ENCODE results near the gene HS6ST3. TPM values are rescaled to one million over a fixed set of nuclear protein-coding genes. Genes with fewer than 3 reads are reported as not detected.
"Not testable (repeated sequence)": the region's sequence is repeated elsewhere in the genome, so short reads cannot be mapped to it uniquely, and the experiment has no call there.

HS6ST3 gene
- total RNA-seq, 6 donors from 2014 or later = 0.03 to 1.0 (median 0.22) TPM; not detected in 1

DNA sequence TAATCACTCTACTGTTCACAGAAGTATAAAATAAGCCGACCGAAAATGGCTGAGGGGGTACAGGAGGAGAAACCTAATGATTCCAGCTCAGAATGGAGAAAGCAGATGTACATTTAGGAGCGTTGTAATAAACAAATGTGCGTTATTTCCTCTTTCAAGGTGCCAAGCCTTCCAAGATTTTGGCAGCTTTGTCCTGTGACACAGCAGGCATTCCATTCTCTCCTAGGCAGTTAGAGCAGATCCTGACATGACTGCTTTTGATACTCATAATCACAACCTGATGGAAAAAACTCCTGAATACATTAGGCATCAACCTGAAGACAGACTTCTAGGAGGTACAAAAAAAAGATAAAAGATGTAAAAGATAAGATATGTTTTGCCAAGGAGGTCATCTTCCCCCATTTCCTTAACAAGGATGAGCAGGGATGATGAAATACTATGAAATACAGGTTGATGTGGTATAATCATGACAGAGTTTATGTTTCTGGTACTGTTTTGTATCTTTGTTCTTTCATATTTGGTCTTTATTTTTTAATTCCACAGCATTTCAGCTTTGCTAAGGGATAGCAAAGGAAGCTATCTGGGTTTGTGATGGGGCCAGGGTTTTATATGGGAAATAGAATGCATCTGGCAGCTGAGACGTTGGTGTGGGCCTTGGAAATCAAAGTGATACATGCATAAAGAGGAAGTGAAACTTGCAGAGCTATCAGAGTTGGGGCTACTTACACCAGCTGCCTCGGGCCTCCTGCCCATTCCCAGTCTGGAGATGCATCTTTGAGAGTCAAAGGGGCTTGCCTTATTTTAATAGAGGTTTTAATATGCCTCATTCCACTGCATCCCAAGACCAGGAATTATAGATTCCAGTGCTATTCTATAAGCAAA lies 681.8 kb downstream of the HS6ST3 start:
- H3K4me1 ChIP-seq = no peaks in the 10 kb centered on the region
- H3K36me3 ChIP-seq = no peaks in the 10 kb centered on the region
- WGBS, 2 donors = 50 to 64% methylated on average over 6 of the region's 6 CpGs
- no peak for DNase-seq
- H3K4me3 ChIP-seq = no peak overlapping the region
- TF ChIP-seq EP300 (IDR thresholded peaks at IDR 0.05) (no peak), POLR2A (IDR thresholded peaks at IDR 0.05) (no peak), POLR2AphosphoS5 (IDR thresholded peaks at IDR 0.05) (no peak)
- TF ChIP-seq, protein P1, sequence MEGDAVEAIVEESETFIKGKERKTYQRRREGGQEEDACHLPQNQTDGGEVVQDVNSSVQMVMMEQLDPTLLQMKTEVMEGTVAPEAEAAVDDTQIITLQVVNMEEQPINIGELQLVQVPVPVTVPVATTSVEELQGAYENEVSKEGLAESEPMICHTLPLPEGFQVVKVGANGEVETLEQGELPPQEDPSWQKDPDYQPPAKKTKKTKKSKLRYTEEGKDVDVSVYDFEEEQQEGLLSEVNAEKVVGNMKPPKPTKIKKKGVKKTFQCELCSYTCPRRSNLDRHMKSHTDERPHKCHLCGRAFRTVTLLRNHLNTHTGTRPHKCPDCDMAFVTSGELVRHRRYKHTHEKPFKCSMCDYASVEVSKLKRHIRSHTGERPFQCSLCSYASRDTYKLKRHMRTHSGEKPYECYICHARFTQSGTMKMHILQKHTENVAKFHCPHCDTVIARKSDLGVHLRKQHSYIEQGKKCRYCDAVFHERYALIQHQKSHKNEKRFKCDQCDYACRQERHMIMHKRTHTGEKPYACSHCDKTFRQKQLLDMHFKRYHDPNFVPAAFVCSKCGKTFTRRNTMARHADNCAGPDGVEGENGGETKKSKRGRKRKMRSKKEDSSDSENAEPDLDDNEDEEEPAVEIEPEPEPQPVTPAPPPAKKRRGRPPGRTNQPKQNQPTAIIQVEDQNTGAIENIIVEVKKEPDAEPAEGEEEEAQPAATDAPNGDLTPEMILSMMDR (IDR thresholded peaks at IDR 0.05) = no peak
- H3K9me3 ChIP-seq = no peaks in the 10 kb centered on the region
- peak in 1 of 2 donors; percentile 56 for ATAC-seq (ENCODE audit: low FRiP score in 2 of 2)
- no peaks in the 10 kb centered on the region for H3K27me3 ChIP-seq
- no peak overlapping the region for H3K27ac ChIP-seq

- DNase-seq (no peak), ATAC-seq (ENCODE audit: low FRiP score in 2 of 2) (no peak)
- Histone ChIP-seq H3K27me3 (no peaks in the 10 kb centered on the region), H3K9me3 (peaks cover 0 to 2% (median 0%) of the 10 kb centered on the region in 4 donors), H3K36me3 (no peaks in the 10 kb centered on the region), H3K4me1 (no peaks in the 10 kb centered on the region), H3K4me3 (no peak overlapping the region), H3K27ac (no peak overlapping the region)
- no peak for TF ChIP-seq POLR2A (IDR thresholded peaks at IDR 0.05)
- no peak for TF ChIP-seq POLR2AphosphoS5 (IDR thresholded peaks at IDR 0.05)
- TF ChIP-seq, protein P1 (IDR thresholded peaks at IDR 0.05) = no peak
- TF ChIP-seq EP300 (IDR thresholded peaks at IDR 0.05) = no peak
- WGBS, 2 donors = 82 to 91% methylated on average over 2 of the region's 2 CpGs
Measured at GRCh38 chr13:96772426-96772825, 682.5 kb downstream of the HS6ST3 start.

- H3K4me1 ChIP-seq; H3K27me3 ChIP-seq; H3K36me3 ChIP-seq; DNase-seq; H3K9me3 ChIP-seq; H3K4me3 ChIP-seq; ATAC-seq (ENCODE audit: low FRiP score in 2 of 2); H3K27ac ChIP-seq: not testable (repeated sequence)
- WGBS, 2 donors = 93 to 95% methylated on average over 3 of the region's 3 CpGs
Measured at GRCh38 chr13:96778302-96778701, 688.4 kb downstream of the HS6ST3 start.

- Histone ChIP-seq H3K4me1 (no peaks in the 10 kb centered on the region), H3K27me3 (no peaks in the 10 kb centered on the region), H3K4me3 (no peak overlapping the region), H3K27ac (no peak overlapping the region), H3K9me3 (peaks cover 0 to 5% (median 0%) of the 10 kb centered on the region in 4 donors), H3K36me3 (no peaks in the 10 kb centered on the region)
- DNase-seq (no peak), ATAC-seq (ENCODE audit: low FRiP score in 2 of 2) (no peak)
- TF ChIP-seq POLR2AphosphoS5 (IDR thresholded peaks at IDR 0.05) = no peak
- TF ChIP-seq, protein P1 (IDR thresholded peaks at IDR 0.05) = no peak
- TF ChIP-seq EP300 (IDR thresholded peaks at IDR 0.05) = no peak
- no peak for TF ChIP-seq POLR2A (IDR thresholded peaks at IDR 0.05)
Measured at GRCh38 chr13:96779691-96780090, 689.8 kb downstream of the HS6ST3 start.

DNA sequence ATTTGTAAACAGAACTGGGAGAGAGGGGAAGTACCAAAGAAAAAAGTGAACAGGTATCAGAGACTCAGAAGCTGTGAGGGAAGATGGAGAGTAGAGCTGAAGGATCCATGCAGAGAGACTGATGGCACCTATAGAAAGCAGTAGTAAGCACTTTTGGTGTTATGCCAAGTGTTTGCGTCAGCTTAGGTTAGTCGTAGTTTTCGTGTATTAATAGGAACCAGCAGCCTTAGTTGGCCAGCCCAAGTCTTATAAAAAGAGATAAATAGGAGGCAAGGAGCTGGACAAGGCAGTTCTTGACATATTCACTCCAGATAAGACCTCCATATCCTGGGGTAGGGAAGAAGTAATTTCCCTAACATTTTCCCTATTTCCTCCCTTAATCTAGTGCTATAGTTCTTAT lies 690.2 kb downstream of the HS6ST3 start:
- TF ChIP-seq POLR2A (IDR thresholded peaks at IDR 0.05) (no peak), POLR2AphosphoS5 (IDR thresholded peaks at IDR 0.05) (no peak), EP300 (IDR thresholded peaks at IDR 0.05) (no peak)
- H3K4me1 ChIP-seq = no peaks in the 10 kb centered on the region
- ATAC-seq (ENCODE audit: low FRiP score in 2 of 2) (no peak), DNase-seq (no peak)
- peaks cover 0 to 5% (median 0%) of the 10 kb centered on the region in 4 donors for H3K9me3 ChIP-seq
- H3K4me3 ChIP-seq = no peak overlapping the region
- no peaks in the 10 kb centered on the region for H3K27me3 ChIP-seq
- no peak overlapping the region for H3K27ac ChIP-seq
- H3K36me3 ChIP-seq = no peaks in the 10 kb centered on the region
- 73 to 77% methylated on average over 3 of the region's 3 CpGs for WGBS, 2 donors

DNA sequence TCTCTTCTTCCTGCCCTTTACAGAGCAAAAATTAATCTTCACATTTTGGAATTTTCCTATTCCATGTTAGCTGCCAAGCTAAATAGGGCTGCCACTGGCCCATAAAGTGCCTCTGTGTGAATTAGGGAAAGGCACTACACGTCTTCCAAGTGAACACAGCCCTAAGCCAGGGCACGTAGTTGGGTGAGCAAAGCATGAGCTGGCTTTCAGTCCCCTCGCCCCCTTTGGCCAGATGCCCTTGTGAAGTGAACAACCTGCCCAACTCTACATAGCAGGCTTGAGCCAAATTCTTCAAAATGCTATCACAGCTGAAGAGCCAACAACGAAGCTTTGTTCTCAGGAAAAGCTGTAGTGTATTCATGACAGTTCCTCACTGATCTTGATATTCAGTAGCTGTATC lies 691.2 kb downstream of the HS6ST3 start:
- Histone ChIP-seq H3K4me3 (no peak overlapping the region), H3K9me3 (peaks cover 0 to 5% (median 0%) of the 10 kb centered on the region in 4 donors), H3K27me3 (no peaks in the 10 kb centered on the region), H3K36me3 (no peaks in the 10 kb centered on the region), H3K4me1 (no peaks in the 10 kb centered on the region), H3K27ac (no peak overlapping the region)
- TF ChIP-seq POLR2AphosphoS5 (IDR thresholded peaks at IDR 0.05) (no peak), POLR2A (IDR thresholded peaks at IDR 0.05) (no peak), EP300 (IDR thresholded peaks at IDR 0.05) (no peak)
- TF ChIP-seq, protein P1 (IDR thresholded peaks at IDR 0.05) = no peak
- DNase-seq (no peak), ATAC-seq (ENCODE audit: low FRiP score in 2 of 2) (no peak)
- 54 to 59% methylated on average over 4 of the region's 4 CpGs for WGBS, 2 donors

All from upper lobe of left lung (tissue), 6 donors.